ENCODE measurements around the gene ATCAY.
"Not testable (repeated sequence)": the region's sequence is repeated elsewhere in the genome, so short reads cannot be mapped to it uniquely, and the experiment has no call there.

ATCAY gene

GRCh38 chr19:3866910-3867638, 13.4 kb upstream of the ATCAY start:
- no peak for DNase-seq (ENCODE audit: low read depth, low spot score)
- TF ChIP-seq CTCF (IDR thresholded peaks at IDR 0.05; ENCODE audit: low read depth, low read length): no peak
- in situ Hi-C loops (cut with HindIII; ENCODE audit: low sequenced_read_pairs): no loop called here

GRCh38 chr19:3867971-3868769, 12.3 kb upstream of the ATCAY start:
- TF ChIP-seq CTCF (IDR thresholded peaks at IDR 0.05; ENCODE audit: low read depth, low read length): no peak
- no peak overlapping the region for H3K4me3 ChIP-seq (ENCODE audit: low read depth, low read length)
- in situ Hi-C loops (cut with HindIII; ENCODE audit: low sequenced_read_pairs): no loop called here
- no peak for DNase-seq (ENCODE audit: low read depth, low spot score)

More at GRCh38 chr19:3866910-3867638, 13.4 kb upstream of the ATCAY start:
- no peak overlapping the region for H3K4me3 ChIP-seq (ENCODE audit: low read depth, low read length)

- no peak for DNase-seq (ENCODE audit: low read depth, low spot score)
- in situ Hi-C loops (cut with HindIII; ENCODE audit: low sequenced_read_pairs): no loop called here
- no peak within 1 kb of the TSS for H3K4me3 ChIP-seq (ENCODE audit: low read depth, low read length)
- TF ChIP-seq CTCF (IDR thresholded peaks at IDR 0.05; ENCODE audit: low read depth, low read length): no peak
Observed at GRCh38 chr19:3868770-3869456, 11.6 kb upstream of the ATCAY start, which contains the start of gene ZFR2. Gene ZFR2 (minus strand): TSS chr19:3869038. CDS start chr19:3869017, 21 bp downstream.

- DNase-seq (ENCODE audit: low read depth, low spot score): no peak
- in situ Hi-C loops (cut with HindIII; ENCODE audit: low sequenced_read_pairs): no loop called here
Observed at GRCh38 chr19:3873151-3873550, 7.3 kb upstream of the ATCAY start.

GRCh38 chr19:3874695-3875094, 5.8 kb upstream of the ATCAY start:
- DNase-seq (ENCODE audit: low read depth, low spot score); in situ Hi-C loops (cut with HindIII; ENCODE audit: low sequenced_read_pairs): not testable (repeated sequence)

More at GRCh38 chr19:3873151-3873550, 7.3 kb upstream of the ATCAY start:
- TF ChIP-seq CTCF (IDR thresholded peaks at IDR 0.05; ENCODE audit: low read depth, low read length): no peak
- no peak overlapping the region for H3K4me3 ChIP-seq (ENCODE audit: low read depth, low read length)

GRCh38 chr19:3879656-3880055, 829 bp upstream of the ATCAY start:
- no peak for DNase-seq (ENCODE audit: low read depth, low spot score)
- H3K4me3 ChIP-seq (ENCODE audit: low read depth, low read length): no peak overlapping the region
- TF ChIP-seq CTCF (IDR thresholded peaks at IDR 0.05; ENCODE audit: low read depth, low read length): no peak
- in situ Hi-C loops (cut with HindIII; ENCODE audit: low sequenced_read_pairs): no loop called here

More at GRCh38 chr19:3874695-3875094, 5.8 kb upstream of the ATCAY start:
- H3K4me3 ChIP-seq (ENCODE audit: low read depth, low read length): not testable (repeated sequence)

Measured in astrocyte of the spinal cord (primary cell).